Peyer's patch (tissue), 4 donors: ENCODE measurements around the gene HS3ST1.

ENCODE experiments used
- CTCF ChIP-seq, 6 experiments: fragments of 450-650 bp in 4 of 6; fragments of 200-600 bp in 2 of 6; sonication (generic) in 1 of 6; IDR thresholded peaks; one replicate each; pipeline ENCODE4 v1.5.1; 2017 to 2019; ENCODE audit warnings: antibody characterized with exemption in 6 of 6, mild to moderate bottlenecking in 3 of 6, moderate library complexity in 1 of 6
- POLR2A ChIP-seq, 2 donors: fragments of 450-650 bp; IDR thresholded peaks; one replicate each; pipeline ENCODE4 v1.5.1; 2017; ENCODE audit warnings: antibody characterized with exemption in 2 of 2, mild to moderate bottlenecking in 2 of 2, moderate library complexity in 2 of 2

GRCh38 chr4:11426731-11427120 is 2.0 kb downstream of the HS3ST1 start:
- no peak for TF ChIP-seq CTCF (IDR thresholded peaks at IDR 0.05)
- TF ChIP-seq POLR2A (IDR thresholded peaks at IDR 0.05) = no peak
